Omental fat pad (tissue), 4 donors: ENCODE measurements around the gene ERG28. TPM values are rescaled to one million over a fixed set of nuclear protein-coding genes. Genes with fewer than 3 reads are reported as not detected.

Experiments used
- ATAC-seq: fragments of 150-250 bp; one replicate; pipeline ENCODE4 v1.9.1; 2016; ENCODE audit warnings: mild to moderate bottlenecking, moderate library complexity; ENCODE audit not compliant: low FRiP score
- DNase-seq: peaks from one replicate; pipeline ENCODE4 v3.0.0-alpha.2; 2019; ENCODE audit warnings: low spot score
- total RNA-seq, 4 donors: library from RNA; depleted of rRNA; stranded (reverse); fragments of >200 nt; gene quantifications; one replicate each; pipeline ENCODE4 v1.1.0, GENCODE V29; 2016
- TF ChIP-seq, protein P1 (sequence below), 3 donors: fragments of 450-650 bp; IDR thresholded peaks; one replicate each; pipeline ENCODE4 v1.5.1; 2016 to 2017; ENCODE audit warnings: antibody characterized with exemption in 3 of 3, mild to moderate bottlenecking in 3 of 3, moderate library complexity in 2 of 3

The ERG28 gene
- total RNA-seq, 4 donors from 2014 or later = 3.6 to 5.5 (median 5.1) TPM

DNA sequence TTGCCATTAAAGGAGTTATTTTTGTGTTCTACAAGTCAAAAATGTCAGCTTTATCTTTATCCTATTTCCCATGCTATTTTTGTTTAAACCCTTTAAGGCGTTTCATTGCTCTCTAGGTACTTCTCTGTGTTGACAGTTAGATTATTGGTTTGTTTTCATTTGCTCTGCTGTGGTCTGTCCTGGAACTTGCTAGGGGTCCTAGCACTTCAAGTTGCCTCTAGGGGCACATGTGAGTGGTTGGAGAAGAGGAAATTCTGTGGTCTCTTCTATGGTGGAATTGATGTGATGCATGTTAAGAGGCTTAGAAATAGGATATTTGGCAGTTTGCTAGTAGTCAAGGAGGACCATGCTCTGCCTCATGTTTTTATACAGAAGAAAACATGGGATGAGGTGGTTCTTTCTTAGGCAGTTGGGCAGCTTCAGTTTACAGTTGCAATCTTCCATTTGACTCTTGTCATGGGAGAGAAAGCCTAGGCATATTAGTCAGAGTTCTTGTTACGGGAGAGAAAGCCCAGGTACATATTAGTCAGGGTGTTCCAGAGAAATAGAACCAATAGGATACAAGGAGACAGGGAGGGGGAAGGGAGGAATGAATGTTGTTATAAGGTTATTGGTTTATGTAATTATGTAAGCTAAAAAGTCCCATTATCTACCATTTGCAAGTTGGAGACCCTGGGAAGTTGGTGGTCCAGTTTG is 14.7 kb upstream of the ERG28 start:
- DNase-seq (no peak), ATAC-seq (no peak)
- TF ChIP-seq, protein P1, sequence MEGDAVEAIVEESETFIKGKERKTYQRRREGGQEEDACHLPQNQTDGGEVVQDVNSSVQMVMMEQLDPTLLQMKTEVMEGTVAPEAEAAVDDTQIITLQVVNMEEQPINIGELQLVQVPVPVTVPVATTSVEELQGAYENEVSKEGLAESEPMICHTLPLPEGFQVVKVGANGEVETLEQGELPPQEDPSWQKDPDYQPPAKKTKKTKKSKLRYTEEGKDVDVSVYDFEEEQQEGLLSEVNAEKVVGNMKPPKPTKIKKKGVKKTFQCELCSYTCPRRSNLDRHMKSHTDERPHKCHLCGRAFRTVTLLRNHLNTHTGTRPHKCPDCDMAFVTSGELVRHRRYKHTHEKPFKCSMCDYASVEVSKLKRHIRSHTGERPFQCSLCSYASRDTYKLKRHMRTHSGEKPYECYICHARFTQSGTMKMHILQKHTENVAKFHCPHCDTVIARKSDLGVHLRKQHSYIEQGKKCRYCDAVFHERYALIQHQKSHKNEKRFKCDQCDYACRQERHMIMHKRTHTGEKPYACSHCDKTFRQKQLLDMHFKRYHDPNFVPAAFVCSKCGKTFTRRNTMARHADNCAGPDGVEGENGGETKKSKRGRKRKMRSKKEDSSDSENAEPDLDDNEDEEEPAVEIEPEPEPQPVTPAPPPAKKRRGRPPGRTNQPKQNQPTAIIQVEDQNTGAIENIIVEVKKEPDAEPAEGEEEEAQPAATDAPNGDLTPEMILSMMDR (IDR thresholded peaks at IDR 0.05) = no peak

DNA sequence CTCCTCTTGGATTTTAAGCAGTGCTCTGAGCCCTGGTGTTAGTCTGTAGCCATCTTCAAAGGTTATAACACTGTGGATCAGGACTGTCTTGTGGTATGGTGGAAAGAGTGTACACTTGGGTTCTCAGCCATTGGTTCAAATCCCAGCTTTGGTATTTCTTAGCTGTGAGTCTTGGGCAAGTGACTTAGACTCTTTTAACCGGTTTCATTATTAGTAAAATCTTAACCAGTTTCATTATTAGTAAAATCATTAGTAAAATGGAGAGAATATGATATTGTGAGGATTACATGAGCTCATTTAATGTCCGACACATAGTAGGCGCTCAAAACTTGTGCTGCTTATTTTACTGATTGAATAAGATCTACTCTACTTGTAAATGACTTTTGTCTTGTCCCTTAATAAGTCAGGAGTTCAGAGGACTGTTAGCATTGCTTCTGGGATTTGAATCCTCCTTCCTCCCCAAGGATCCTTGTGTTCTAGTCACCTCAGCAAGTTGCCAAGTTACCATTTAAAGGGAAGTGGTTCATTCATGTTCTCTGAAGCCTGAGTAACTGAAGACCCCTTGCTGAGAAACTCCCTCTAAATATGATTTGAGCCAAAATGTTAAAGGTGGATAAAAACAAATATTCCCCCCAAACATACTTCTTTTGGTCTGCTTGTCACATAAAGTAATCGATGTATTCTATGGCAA is 12.8 kb upstream of the ERG28 start:
- TF ChIP-seq, protein P1 (IDR thresholded peaks at IDR 0.05) = no peak
- ATAC-seq = no peak
- DNase-seq = no peak

DNA sequence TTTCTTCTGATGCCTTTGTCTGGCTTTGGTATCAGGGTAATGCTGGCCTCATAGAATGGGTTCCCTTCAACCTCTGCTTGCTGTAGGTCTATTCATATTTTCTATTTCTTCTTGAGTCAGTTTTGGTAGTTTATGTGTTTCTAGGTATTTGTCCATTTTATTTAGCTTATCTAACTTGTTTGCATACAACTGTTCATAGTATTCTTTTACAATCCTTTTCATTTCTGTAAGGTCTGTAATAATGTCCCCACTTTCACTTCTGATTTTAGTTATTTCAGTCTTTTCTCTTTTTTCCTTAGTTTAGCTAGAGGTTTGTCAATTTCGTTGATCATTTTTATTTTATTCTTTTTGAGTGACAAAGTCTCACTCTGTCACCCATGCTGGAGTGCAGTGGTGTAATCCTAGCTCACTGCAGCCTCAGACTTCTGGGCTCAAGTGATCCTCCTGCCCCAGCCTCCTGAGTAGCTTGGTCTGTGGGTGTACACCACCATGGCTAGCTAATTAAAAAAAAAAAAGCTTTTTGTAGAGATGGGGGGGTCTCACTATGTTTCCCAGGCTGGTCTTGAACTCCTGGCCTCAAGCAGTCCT is 12.0 kb upstream of the ERG28 start:
- TF ChIP-seq, protein P1 (IDR thresholded peaks at IDR 0.05) = no peak
- DNase-seq = no peak
- no peak for ATAC-seq

DNA sequence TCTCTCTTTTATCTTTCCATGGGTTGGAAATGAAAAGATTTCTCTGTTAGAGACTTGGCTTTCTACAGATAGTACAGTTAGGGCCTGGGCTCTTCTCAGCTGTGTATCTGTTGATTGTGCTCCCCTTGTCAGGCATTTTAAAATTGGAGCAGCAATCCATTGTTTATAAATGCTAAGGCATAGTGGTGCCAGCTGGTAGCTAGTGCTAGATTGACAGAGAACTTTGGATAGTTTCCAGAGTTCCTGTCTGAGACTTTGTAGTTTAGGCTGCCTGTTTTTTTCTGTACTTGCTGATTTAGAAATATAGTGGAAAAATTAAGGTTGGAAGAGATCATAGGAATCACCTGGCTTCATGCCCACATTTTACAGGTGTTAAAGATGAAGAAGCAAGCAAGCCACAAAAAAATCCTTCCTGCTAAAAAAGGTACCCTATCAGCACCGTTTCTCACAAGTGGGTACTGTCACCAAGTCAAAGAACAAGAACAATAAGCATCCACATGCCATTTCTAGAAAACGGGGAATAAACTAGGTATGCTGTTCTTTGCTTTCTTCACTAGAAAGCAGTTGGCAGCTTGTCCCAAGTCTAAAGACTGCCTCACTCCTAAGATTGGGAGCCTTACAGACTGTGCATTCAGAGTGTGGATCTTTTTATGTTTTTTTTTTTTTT is 6.6 kb upstream of the ERG28 start:
- ATAC-seq (no peak), DNase-seq (no peak)
- TF ChIP-seq, protein P1 (IDR thresholded peaks at IDR 0.05) = no peak

DNA sequence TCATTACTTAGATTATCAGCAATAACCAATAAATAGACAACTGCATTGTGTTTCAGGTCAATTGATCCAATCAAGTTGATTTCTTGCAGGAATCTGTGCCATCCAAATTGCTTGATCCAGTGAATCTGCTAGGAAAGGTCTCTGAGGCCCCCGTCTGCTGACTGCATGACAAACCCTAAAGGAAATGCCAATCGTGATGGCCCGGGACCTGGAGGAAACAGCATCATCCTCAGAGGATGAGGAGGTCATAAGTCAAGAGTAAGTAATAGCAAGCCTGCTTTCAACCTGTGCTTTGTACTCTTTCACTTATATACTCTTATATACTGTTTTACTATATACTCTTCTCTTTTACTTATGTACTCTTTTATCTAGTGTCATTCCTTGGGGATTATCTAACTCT is 2.3 kb upstream of the ERG28 start:
- ATAC-seq (no peak), DNase-seq (no peak)
- TF ChIP-seq, protein P1 (IDR thresholded peaks at IDR 0.05) = no peak

DNA sequence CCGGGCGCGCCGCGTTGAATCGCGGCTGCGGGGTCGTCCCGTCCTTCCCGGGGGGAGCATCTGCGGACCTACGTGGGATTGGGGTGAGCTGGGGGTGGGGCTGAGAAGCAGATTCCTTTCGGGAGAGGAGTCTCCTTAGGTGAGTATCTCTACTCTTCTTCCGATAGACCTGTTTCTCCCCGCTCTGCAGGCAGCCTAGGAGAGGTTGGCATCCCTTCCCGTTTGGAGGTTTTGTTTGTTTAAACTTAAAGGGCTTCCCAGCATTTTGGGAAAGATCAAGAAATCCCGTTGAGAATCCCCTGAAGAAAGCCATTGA is 781 bp upstream of the ERG28 start:
- no peak for ATAC-seq
- DNase-seq = no peak
- TF ChIP-seq, protein P1 (IDR thresholded peaks at IDR 0.05) = no peak
